A673 (cell line): ENCODE data around the gene ABCC9. TPM values are rescaled to one million over a fixed set of nuclear protein-coding genes. Genes with fewer than 3 reads are reported as not detected.

Source experiments
- BruUV-seq: library from RNA; stranded (reverse); fragments of 400-500 nt; replicated peaks from 2 replicates; lab custom pipeline; 2021; lab: Mats Ljungman, UMichigan
- CTCF ChIA-PET: fragments of 300-600 bp; sonication (Branson Sonifier 250); formaldehyde crosslinking; loops from one replicate; lab custom pipeline; 2022; ENCODE audit warnings: antibody characterized with exemption; lab: Charles Lee
- POLR2A ChIA-PET: fragments of 300-600 bp; sonication (Branson Sonifier 250); formaldehyde crosslinking; loops from one replicate; lab custom pipeline; 2022; ENCODE audit warnings: antibody characterized with exemption; ENCODE audit not compliant: low non-redundant PET; lab: Charles Lee
- DNase-seq: peaks from one replicate; pipeline ENCODE4 v3.0.0-alpha.2; 2015; ENCODE audit warnings: low spot score
- H3K27ac ChIP-seq: fragments of 200-600 bp; sonication (generic); 2 replicates; pipeline ENCODE4 v1.5.1; 2016; ENCODE audit warnings: mixed run types, low read depth, mild to moderate bottlenecking, mixed read lengths, antibody characterized with exemption, low read length; ENCODE audit not compliant: poor library complexity, severe bottlenecking
- H3K27me3 ChIP-seq: fragments of 200-600 bp; sonication (generic); replicated peaks from 2 replicates; pipeline ENCODE4 v1.6.1; 2017; ENCODE audit warnings: mixed run types, low read depth, mild to moderate bottlenecking, mixed read lengths, antibody characterized with exemption, low read length; ENCODE audit not compliant: insufficient read depth, poor library complexity
- H3K36me3 ChIP-seq: fragments of 200-600 bp; sonication (generic); 2 replicates; pipeline ENCODE4 v1.6.1; 2016; ENCODE audit warnings: mixed run types, mild to moderate bottlenecking, mixed read lengths, antibody characterized with exemption, low read length; ENCODE audit not compliant: insufficient read depth, poor library complexity, severe bottlenecking
- H3K4me1 ChIP-seq: fragments of 200-600 bp; sonication (generic); 2 replicates; pipeline ENCODE4 v1.6.1; 2017; ENCODE audit warnings: mixed run types, mild to moderate bottlenecking, mixed read lengths, antibody characterized with exemption, low read length; ENCODE audit not compliant: insufficient read depth, poor library complexity, severe bottlenecking
- H3K4me3 ChIP-seq: fragments of 200-600 bp; sonication (generic); 2 replicates; pipeline ENCODE4 v1.5.1; 2016; ENCODE audit warnings: low read depth, mixed run types, mild to moderate bottlenecking, mixed read lengths, low read length; ENCODE audit not compliant: poor library complexity, severe bottlenecking
- H3K9me3 ChIP-seq: fragments of 200-600 bp; sonication (generic); 2 replicates; pipeline ENCODE4 v1.6.1; 2016; ENCODE audit warnings: mixed run types, low read depth, mild to moderate bottlenecking, mixed read lengths, antibody characterized with exemption, low read length; ENCODE audit not compliant: poor library complexity, severe bottlenecking
- EZH2 ChIP-seq: fragments of 200-600 bp; sonication (generic); IDR thresholded peaks from 2 replicates; pipeline ENCODE4 v1.6.1; 2017; ENCODE audit warnings: borderline replicate concordance, low read depth, mild to moderate bottlenecking, mixed read lengths, antibody characterized with exemption, low read length; ENCODE audit not compliant: poor library complexity, severe bottlenecking
- intact Hi-C: fragments of 100-400 bp; cut with micrococcal nuclease; formaldehyde crosslinking; loops from one replicate; pipeline ENCODE4 v1.10.0; 2022; ENCODE audit not compliant: unreplicated experiment
- total RNA-seq: library from RNA; stranded (reverse); gene quantifications from 2 replicates; pipeline ENCODE4 v1.2.3, GENCODE V29; 2021
- TF ChIP-seq, protein P1 (sequence below): fragments of 300-800, 200-600 bp; sonication (generic); conservative IDR thresholded peaks from 2 replicates; pipeline ENCODE4 v1.5.1; 2017; ENCODE audit warnings: low read depth, mild to moderate bottlenecking, antibody characterized with exemption, low read length, moderate library complexity, mixed read lengths

Gene ABCC9
- total RNA-seq, 1 experiment from 2014 or later, result not detected

DNA sequence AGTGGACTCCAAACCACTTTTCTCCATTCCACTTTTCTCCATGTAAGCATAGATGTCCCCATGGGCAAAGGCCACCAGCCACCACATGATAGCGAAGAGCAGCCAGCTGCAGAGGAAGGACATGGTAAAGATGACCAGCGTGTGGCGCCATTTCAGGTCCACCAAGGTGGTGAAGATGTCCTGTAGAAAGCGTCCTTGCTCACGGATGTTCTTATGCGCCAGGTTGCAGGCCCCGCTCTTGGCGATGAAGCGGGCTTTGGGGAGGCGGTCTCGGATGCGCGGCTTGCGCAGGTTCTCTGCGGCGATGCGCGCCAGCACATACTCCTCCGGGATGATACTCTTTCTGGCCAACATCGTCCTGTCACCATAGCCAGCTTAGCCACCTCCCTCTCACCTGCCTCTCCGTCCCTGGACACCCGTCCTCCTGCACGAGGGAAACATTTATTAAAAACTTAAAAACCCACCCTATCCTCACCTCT, 167.9 kb downstream of the ABCC9 start:
- CTCF ChIA-PET, result no interaction called here
- no peaks in the 10 kb centered on the region for H3K9me3 ChIP-seq
- intact Hi-C loops, result no loop called here
- no peak overlapping the region for H3K27ac ChIP-seq
- POLR2A ChIA-PET, result no interaction called here
- no peak for TF ChIP-seq EZH2
- TF ChIP-seq, protein P1, sequence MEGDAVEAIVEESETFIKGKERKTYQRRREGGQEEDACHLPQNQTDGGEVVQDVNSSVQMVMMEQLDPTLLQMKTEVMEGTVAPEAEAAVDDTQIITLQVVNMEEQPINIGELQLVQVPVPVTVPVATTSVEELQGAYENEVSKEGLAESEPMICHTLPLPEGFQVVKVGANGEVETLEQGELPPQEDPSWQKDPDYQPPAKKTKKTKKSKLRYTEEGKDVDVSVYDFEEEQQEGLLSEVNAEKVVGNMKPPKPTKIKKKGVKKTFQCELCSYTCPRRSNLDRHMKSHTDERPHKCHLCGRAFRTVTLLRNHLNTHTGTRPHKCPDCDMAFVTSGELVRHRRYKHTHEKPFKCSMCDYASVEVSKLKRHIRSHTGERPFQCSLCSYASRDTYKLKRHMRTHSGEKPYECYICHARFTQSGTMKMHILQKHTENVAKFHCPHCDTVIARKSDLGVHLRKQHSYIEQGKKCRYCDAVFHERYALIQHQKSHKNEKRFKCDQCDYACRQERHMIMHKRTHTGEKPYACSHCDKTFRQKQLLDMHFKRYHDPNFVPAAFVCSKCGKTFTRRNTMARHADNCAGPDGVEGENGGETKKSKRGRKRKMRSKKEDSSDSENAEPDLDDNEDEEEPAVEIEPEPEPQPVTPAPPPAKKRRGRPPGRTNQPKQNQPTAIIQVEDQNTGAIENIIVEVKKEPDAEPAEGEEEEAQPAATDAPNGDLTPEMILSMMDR, result peak; percentile 52
- H3K4me1 ChIP-seq, result no peaks in the 10 kb centered on the region
- DNase-seq, result peak; percentile 16
- H3K4me3 ChIP-seq, result no peak overlapping the region
- H3K27me3 ChIP-seq, result peaks cover 68% of the 10 kb centered on the region
- H3K36me3 ChIP-seq, result no peaks in the 10 kb centered on the region
- BruUV-seq, result no TSS peak

DNA sequence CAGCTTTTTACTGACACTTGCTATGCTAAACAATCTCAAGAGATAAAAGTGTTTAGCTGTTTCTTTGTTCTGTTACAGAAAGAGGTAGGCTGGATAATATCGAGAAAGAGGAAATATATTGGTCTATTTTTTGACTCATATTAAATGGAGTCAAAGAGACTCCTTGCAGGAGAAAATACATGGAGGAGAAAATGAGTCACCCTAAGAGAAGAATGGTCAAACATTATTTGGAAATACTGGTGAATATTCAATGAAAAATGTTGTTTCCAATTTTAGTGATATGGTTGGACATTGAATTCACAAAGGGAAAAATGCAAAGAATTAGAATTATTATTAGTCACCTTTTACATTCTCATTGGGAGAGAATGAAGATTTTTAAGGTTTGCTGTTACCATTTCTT, 169.9 kb downstream of the ABCC9 start:
- Histone ChIP-seq H3K27ac (no peak overlapping the region), H3K36me3 (no peaks in the 10 kb centered on the region), H3K4me3 (no peak overlapping the region), H3K4me1 (no peaks in the 10 kb centered on the region), H3K9me3 (no peaks in the 10 kb centered on the region), H3K27me3 (peaks cover 52% of the 10 kb centered on the region)
- intact Hi-C loops, result no loop called here
- DNase-seq, result no peak
- TF ChIP-seq, protein P1, result no peak
- TF ChIP-seq EZH2, result no peak
- no TSS peak for BruUV-seq
- CTCF ChIA-PET, result no interaction called here
- POLR2A ChIA-PET, result no interaction called here

DNA sequence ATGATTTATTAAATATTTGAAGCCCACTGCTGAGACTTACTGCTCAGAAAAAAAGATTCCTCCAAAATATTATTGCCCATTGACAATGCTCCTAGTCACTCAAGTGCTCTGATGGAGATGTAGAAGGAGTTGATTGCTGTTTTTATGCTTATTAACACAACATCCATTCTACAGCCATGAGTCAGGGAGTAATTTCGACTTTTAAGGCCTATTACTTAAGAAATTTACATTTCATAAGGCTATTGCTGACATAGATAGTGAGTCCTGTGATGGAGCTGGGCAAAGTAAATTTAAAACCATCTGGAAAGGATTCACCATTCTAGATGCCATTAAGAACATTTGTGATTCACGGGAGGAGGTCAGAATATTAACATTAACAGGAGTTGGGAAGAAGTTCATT, 171.9 kb downstream of the ABCC9 start:
- H3K27me3 ChIP-seq, result peaks cover 35% of the 10 kb centered on the region
- no peaks in the 10 kb centered on the region for H3K36me3 ChIP-seq
- intact Hi-C loops, result no loop called here
- H3K4me3 ChIP-seq, result no peak overlapping the region
- no peak overlapping the region for H3K27ac ChIP-seq
- H3K4me1 ChIP-seq, result no peaks in the 10 kb centered on the region
- BruUV-seq, result no TSS peak
- POLR2A ChIA-PET, result no interaction called here
- CTCF ChIA-PET, result no interaction called here
- no peak for TF ChIP-seq EZH2
- TF ChIP-seq, protein P1, result no peak
- DNase-seq, result no peak
- H3K9me3 ChIP-seq, result no peaks in the 10 kb centered on the region
